HG03103 (cell line): ENCODE measurements around the gene ANKRD49.
"Not testable (repeated sequence)": the region's sequence is repeated elsewhere in the genome, so short reads cannot be mapped to it uniquely, and the experiment has no call there.

Experiments used
- ATAC-seq: cut with Tn5 transposase; IDR thresholded peaks from one replicate; pipeline ENCODE4 v1.9.1; 2021; ENCODE audit warnings: low read depth; ENCODE audit not compliant: unreplicated experiment

ANKRD49 gene

DNA sequence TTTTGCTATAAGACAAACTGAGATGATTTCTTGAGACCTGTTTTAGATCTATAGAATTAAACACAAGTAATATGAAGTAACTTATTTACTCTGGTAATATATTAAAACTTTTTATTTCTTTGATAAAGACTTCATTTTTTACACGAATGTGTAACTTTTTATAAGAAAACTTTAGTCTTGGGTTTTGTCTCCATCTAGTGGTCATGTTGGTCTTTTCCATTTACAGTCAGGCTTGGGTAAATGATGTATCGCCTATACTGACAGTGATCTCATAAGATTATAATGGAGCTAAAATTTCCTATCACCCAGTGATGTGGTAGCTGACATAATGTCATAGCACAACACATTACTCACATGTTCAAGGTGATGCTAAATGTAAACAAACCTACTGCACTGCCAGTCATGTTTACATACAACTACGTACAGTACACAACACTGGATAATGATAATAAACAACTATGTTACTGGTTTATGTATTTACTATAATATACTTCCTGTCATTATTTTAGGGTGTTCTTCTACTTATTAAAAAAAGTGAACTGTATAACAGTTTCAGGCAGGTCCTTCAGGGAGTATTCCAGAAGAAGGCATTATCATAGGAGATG lies 11.0 kb downstream of the ANKRD49 start:
- ATAC-seq, result no peak

DNA sequence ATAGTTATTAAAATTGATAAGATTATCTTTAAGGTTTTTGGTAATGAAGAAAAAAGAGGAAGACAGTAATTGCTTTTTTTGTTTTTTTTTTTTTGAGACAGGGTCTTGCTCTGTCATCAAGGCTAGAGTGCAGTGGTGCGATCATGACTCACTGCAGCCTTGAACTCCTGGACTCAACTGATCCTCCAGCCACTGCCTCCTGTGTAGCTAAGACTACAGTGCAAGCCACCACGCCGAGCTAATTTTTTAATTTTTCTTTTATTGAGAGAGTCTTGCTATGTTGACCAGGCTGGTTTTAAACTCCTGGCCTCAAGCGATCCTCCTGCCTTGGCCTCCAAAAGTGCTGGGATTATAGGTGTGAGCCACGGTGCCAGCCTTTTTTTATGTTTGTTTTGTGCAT lies 12.7 kb downstream of the ANKRD49 start:
- ATAC-seq, result not testable (repeated sequence)

DNA sequence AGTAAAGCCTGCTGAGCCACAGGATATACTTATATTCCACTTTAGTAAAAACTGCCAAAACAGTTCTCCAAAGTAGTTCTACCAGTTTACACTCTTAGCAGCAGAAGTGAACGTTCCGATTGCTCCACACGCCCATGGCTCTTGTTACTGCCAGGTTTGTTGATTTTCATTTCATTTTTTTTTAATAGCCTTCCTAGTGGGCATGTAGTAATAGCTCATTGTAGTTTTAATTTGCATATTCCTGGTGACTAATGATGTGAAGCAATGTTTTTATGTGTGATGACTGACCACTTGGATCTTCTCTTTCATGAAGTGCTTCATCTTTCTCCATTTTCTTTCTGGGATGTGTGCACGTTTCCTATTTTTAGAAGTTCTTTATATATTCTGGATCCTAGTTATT lies 13.7 kb downstream of the ANKRD49 start:
- no peak for ATAC-seq

DNA sequence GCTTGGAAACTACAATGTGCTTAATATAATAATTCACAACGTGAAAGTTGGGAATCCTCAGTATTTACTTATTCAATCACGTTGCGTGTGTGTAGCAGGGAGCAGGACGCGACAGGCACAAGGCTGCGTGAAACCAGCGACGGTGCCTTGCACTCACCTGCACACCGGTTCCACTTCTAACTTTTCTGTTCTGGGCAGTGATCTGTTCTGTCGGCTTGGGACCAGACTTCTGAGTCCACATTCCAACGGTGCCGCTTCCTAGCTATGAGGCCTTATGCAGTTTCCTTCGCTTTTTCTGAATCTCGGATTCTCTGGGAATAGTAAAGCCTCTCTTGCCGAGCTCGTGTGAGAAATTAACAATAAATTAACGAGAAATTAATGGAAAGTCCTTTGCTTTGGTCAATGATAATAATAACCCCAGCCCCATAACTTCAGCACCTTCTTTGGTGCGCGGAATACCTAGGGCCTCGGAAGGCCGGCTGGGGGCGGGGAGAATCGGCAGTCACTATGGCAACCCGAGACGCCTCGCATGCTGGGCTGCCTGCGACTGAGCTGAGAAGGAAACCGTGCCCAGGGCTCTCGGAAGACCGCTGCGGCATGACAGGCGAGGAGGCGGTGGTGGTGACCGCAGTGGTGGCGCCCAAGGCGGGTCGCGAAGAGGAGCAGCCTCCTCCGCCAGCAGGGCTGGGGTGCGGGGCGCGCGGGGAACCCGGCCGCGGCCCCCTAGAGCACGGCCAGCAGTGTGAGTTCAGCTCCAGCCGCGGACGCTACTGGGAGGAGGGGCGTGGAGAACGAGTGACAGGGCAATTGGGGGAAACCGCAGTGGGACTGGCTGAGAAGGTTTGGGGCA lies 18.4 kb downstream of the ANKRD49 start, which contains the start of gene C11orf97:
Gene C11orf97 (plus strand): TSS at position 530 of the 850 bp plus-strand sequence. CDS start 68 bp downstream, at position 598.
- ATAC-seq, result peak; percentile 87

DNA sequence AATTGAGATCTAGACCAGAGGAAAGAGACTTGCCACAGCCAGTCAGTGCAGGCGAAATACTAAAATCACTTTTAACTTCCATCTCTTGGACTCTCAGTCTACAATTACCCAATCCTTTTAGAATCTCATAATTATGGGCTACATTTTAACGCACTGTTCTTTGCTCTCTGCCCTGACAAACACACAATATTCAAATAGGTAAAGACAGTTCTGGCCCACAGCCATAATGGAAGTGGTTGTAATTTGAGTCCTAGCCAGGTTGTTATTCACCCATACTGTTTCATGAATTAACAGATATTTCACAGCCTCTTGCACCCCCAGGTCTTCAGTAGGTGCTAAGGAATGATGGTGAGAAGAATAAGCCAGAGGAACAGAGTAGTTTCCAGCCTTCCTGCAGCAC lies 19.3 kb downstream of the ANKRD49 start:
- no peak for ATAC-seq

DNA sequence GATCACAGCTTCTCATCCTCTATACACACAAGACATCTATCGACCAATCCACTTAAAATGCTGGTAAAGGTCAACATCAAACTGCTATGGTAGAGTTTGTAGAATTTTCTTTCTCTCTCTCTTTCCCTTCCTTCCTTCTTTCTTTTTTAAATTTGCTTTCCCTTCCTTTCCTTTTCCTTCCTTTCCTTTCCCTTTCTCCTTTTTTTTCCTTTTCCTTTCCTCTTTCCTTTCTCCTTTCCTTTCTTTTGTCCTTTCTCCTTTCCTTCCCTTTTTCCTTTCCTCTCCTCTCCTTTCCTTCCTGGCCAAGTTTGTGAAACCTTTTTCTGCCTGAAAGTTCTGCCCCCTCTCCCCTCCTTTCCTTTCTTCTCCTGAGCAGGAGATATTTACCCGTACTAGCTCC lies 21.6 kb downstream of the ANKRD49 start:
- ATAC-seq, result no peak

- no peak for ATAC-seq
These were observed 22.9 kb downstream of the ANKRD49 start for GRCh38 chr11:94516725-94517124.

- ATAC-seq, result no peak
These were observed 24.5 kb downstream of the ANKRD49 start for GRCh38 chr11:94518300-94518699.

DNA sequence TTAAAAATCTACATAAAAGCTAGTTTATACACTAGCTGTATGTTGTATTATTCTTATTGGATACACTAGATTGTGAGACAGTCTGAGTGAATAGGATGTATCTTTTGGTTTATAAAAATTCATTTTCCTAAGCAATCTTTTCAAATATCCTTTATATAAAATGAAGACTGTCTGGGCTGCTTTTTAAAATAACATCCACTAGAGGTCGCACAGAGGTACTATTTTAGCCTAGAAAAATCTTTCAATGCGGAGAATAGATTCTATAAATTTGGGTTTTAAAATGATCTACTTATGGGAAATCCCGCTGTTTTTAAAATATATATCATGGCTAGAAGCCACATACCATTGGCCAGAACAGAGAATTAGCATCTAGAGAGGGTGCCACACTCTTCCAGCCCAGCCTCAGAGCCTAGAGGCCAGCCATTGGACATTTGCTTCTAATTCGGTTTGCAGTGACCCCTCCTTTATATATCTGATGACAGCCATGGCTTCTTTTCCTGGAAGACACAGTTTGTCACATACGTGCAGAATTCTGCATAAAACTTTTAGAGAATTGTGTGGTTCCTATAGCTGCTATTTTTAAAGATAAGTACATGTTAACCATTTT lies 25.8 kb downstream of the ANKRD49 start:
- no peak for ATAC-seq

DNA sequence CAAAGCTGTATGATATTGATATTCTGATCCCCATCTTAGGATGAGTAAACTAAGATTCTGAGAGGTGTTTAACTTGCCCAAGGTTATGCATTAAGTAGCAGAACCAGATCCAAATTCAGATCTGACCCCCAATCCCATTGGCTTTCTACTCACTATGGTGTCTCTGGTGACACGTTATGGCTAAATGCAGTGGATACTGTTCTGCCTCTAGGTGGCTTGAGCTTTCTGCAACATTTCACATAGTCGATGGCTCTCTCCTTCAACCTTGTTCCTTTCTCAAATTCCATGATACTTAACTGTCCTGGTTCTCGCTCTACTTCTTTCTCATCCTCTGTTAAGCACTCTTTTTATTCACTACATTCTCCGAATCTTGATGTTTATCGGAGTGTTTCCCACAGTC lies 27.9 kb downstream of the ANKRD49 start:
- no peak for ATAC-seq

DNA sequence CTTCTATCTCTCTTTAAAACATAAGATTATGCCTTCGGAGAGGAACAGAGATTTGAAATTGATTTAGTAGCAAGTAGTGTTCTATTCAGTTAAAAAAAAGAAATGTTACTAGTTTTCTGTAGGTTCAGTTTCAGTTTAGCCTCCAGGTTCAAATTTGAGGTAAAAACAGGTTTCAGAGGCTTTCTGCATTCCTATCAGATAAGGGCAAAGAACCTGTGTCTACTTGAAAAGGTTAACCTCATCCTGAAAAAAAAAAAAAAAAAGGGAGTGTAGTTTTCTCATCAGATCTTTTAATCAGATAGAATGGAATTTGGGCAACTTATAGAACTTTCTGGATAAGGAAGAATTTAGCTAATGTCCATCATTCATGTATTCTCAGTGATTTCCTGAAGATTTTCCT lies 30.6 kb downstream of the ANKRD49 start:
- ATAC-seq, result no peak

- no peak for ATAC-seq
These were observed 32.0 kb downstream of the ANKRD49 start for GRCh38 chr11:94525546-94526324.

- no peak for ATAC-seq
These were observed 33.1 kb downstream of the ANKRD49 start for GRCh38 chr11:94526645-94527438.

GRCh38 chr11:94528551-94528950 lies 34.8 kb downstream of the ANKRD49 start:
- ATAC-seq, result no peak

DNA sequence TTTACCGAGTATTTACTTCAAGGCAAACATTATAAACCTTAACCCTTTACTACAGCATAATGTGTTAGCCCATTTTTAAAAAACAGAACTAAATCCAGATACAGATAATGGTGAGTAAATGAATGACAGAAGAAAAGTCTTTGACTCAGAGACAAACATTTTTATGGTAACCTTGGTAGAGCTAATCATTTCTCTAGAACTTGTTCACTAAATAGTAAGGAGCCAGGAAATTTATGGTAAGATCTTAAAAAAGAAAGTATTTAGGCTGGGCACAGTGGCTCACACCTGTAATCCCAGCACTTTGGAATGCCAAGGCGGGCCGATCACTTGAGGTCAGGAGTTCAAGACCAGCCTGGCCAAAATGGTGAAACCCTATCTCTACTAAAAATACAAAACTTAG lies 38.4 kb downstream of the ANKRD49 start:
- no peak for ATAC-seq

- no peak for ATAC-seq
These were observed 39.4 kb downstream of the ANKRD49 start for GRCh38 chr11:94533206-94533605.

GRCh38 chr11:94533696-94534630 lies 40.2 kb downstream of the ANKRD49 start:
- ATAC-seq, result no peak

DNA sequence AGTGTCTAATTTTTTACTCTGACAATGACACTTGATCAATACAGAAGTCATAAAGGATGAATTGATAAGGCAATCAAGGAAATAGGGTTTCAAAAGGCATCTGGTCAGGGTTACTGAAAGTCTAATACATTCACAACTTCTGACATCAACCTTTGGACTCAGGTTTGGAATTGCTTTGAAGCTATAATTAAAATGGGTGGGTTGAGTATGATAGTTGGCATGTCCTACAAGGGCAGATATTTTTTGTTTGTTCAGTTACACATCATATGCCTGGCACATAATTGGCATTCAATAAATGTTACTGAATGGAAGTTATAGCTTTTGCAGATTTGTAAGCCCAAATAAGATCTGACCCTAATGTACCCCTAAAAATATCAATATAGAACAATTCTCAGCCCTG lies 42.6 kb downstream of the ANKRD49 start:
- no peak for ATAC-seq

DNA sequence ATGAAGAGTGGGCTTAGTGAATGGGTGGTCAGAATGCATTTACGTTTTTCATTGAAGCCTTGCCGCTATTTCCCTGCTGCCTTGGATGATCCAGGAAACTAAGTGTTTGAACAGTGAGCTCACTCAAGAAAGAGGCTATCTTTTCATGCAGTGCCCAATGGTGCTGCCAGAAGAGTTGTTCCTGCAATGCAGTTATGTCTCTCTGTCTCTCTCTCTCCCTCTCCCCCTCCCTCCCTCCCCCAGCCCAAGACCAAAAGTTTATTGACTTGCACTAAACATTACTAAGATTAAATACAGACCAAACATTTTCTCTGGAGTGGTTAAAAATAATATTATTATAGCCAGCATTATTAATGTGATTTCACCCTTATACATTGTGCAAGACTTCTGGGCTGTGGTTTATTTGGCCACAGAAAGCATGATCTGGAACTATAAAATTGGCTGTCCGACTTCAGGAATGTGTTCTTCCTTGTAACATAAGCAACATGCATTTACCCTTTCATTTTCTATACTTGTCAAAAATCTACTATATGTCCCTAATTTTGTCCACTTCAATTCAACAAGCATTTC lies 43.3 kb downstream of the ANKRD49 start:
- ATAC-seq, result no peak
